Left kidney (tissue), 8 donors: ENCODE measurements around the gene KCNG4. TPM values are rescaled to one million over a fixed set of nuclear protein-coding genes. Genes with fewer than 3 reads are reported as not detected.
A peak's percentile ranks its signal among the peaks of the same experiment; 100 is the strongest.

Experiments
- DNase-seq: peaks from one replicate; pipeline ENCODE4 v3.0.0-alpha.2; 2013
- long read RNA-seq, 8 donors: transcript quantifications; one replicate each; lab custom pipeline, GENCODE V29; 2026
- polyA plus RNA-seq: library from polyadenylated mRNA; unstranded; fragments of 120-200 nt; gene quantifications from one replicate; pipeline ENCODE4 v1.2.1, GENCODE V29; 2013; ENCODE audit not compliant: insufficient read length

Gene KCNG4, protein sequence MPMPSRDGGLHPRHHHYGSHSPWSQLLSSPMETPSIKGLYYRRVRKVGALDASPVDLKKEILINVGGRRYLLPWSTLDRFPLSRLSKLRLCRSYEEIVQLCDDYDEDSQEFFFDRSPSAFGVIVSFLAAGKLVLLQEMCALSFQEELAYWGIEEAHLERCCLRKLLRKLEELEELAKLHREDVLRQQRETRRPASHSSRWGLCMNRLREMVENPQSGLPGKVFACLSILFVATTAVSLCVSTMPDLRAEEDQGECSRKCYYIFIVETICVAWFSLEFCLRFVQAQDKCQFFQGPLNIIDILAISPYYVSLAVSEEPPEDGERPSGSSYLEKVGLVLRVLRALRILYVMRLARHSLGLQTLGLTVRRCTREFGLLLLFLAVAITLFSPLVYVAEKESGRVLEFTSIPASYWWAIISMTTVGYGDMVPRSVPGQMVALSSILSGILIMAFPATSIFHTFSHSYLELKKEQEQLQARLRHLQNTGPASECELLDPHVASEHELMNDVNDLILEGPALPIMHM
- 0.07 TPM for polyA plus RNA-seq
- long read RNA-seq, donor 1, result 0 reads
- long read RNA-seq, donor 2, result 0 reads
- long read RNA-seq, donor 3, result 0 reads
- long read RNA-seq, donor 4, result 0 reads
- long read RNA-seq, donor 5, result 0 reads
- long read RNA-seq, donor 6, result 0 reads
- long read RNA-seq, donor 7, result 0 reads
- long read RNA-seq, donor 8, result 0 reads

DNA sequence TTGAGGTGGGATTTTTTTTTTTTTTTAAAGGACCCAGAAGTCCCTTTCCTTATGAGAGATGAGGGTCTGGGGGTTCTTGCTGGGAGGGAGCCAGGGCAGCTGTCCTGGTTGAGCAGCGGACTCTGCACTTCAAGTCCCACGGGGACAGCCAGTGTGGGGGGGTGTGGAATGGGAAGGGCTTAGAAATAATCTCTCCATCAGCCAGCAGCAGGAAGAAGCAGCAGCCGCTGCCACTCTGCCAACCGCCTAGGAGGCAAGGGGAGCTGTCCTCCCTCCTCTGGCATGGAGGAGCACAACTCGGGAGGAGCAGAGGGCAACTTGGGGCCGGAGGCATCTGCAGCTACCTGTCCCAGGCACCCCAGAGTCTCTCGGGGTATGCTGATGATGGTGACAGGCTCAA, at the start of gene KCNG4:
KCNG4 (minus strand) TSS at position 104 of the 400 bp plus-strand sequence. CDS start 2,527 bp downstream, outside the sequence.
- no peak for DNase-seq

DNA sequence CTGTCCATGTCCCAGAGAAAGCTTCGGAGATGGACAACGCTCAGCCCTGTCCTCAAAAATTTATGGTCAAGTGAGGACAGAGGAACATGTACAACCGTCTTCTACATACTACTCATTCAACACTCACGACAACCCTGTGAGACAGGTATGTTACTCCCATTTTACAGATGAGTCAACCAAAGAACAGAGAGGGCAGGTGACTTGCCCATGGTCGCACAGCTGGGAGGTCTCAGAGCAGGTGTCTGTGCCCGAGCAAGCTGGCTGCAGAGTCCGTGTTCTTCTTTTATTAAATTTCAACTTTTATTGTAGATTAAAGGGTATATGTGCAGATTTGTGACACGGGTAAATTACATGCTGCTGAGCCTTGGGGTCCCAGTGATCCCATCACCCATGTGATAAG, 49.1 kb upstream of the KCNG4 start:
- no peak for DNase-seq

DNA sequence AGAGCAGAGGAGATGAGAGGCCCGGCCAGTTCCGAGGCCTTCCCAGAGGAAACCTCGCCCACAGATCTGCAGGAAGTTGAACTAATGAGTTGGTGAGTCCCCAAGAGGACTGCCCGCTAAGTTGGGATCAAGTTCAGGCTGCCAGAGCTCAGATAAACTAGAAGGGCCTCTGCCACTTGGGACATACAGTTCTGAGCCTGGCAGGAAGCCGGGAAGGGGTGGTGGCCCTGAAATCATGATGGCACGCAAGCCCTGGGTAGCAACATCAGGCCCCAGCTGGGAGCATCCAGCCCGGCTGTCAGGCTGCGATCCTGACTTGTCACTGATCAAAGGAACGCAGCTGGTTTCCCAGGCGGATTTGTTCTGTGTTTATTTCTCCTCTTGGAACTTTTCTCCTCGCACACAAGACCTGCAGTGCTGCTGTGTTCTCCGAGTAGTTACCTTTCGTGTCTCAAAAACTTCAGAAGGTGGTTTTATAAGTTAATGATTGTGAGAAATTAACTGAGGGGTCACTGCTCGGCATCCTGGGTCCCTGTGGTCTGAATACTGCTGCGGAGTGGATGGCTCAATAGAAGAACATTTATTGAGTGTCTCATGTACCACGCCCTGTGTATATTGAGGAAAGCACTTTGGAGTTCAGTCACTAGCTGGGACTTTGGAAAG, 46.9 kb upstream of the KCNG4 start:
- no peak for DNase-seq

DNA sequence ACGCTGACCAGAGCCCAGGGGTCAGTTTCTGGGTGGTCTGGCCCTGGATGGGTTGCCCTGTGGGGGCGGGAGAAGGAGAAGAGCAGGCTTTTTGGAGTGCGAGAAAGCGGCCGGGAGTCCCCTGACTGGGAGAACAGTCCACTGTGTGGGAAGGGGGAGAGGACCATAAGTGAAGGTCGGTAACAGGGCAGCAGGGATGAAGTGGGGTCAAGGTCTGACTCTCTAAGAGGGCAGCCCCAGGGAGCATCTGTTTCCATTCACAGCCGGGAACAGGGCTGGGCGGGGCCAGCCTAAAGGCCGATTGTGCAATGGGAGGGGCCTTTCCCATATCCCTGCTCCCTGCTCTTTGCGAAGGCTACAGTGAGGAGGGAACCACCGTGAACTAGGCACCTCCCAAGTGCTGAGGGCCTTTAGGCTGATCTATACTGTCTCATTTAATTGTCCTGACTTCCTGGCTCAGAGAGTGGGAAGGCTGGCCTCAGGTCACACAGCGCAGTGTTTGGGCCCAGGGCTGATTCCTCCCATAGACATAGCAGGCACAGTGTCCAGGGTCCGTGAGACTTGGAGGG, 44.4 kb upstream of the KCNG4 start:
- DNase-seq, result peak; percentile 57

DNA sequence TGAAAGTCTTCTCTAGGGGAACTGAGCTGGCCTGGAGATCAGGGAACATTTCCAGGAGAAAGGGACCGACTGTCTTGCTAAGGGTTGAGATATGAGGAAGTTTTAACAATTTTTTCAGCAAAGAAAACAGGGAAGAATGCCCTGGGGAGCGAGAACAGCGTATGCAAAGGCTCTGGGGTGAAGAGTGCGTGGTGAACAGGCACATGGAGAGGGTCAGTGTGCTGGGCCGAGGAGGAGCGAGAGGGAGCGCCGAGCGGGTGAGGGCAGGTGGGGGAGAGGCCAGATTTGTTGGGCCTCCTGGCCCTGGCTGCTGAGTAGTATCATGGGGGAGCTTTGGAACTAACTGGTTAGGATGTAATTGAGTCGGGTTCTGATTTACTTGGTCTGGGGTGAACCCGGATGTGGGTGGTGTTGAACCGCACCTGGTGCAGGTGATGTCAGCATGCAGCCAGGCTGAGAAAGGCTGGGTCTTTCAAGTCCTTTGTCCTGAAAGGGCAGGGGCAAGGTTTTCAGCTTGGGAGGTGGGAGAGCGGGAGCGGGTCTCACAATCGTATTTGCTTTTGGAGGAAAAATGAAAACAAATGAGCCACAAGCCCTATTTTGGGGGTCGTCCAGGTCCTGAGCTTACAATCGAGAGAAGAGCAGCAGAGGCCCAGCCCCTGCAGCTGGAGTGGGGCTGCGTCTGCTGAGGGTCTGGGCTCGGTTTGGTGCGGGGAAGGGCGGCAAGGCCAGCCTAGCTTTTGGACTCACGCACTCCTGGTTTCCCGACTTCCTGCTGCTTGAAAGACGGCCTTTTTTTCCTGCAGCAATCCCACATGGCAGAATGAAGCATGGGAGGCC, 43.7 kb upstream of the KCNG4 start:
- no peak for DNase-seq

DNA sequence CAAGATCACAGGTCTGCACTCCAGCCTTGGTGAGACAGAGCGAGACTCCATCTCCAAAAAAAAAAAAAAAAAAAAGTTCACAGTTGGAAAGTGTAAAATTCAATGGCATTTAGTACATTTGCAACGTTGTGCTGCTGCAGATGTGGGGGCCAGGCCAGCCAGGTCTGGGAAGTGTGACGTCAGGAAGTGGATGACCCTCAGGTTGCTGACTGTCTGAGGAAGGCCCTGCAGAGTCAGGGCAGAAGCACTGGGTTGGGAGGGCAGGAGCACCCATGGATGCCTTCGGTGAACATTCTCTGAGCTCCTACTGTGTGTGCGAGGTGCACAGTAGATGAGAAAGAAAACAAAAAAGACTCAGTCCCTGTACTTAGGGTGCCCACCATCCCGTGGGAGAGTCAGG, 42.7 kb upstream of the KCNG4 start:
- DNase-seq, result no peak

DNA sequence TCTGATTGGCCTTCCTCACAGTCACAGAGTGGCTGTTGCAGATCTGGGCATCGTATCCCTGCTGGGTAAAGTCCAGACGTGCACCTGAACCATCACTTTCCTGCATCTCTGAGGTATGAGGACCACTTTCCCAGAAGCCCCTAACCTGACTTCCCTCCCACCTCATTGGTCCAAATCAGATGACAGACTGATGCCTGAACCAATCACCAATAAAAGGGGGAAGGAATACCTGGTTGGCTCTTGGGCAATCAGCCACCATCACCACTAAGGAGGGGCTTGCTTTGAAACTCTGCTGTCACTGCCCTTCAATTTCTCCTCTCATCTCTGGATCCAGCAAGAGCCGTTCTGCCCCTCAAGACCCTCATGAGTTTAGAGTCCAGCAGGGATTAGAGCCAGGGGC, 41.3 kb upstream of the KCNG4 start:
- no peak for DNase-seq

DNA sequence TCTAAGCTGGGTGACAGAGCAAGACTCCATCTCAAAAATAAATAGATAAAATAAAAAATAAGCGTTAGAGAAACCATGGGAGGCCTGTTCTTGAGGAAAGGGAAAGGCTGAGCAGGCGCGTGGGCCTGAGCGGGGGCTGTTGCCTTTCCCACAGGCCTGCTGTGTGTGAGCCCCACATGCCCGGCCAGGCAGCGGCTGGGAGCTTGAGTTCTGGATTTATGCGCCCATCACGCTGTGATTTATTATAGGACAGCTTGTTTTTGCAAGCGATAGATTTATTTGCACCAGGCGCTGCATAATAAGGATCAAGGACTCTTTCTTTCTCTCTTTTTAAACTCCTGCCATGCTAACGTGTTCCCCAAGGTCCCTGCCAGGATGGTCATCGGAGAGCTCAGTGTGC, 40.1 kb upstream of the KCNG4 start:
- DNase-seq, result peak; percentile 46

DNA sequence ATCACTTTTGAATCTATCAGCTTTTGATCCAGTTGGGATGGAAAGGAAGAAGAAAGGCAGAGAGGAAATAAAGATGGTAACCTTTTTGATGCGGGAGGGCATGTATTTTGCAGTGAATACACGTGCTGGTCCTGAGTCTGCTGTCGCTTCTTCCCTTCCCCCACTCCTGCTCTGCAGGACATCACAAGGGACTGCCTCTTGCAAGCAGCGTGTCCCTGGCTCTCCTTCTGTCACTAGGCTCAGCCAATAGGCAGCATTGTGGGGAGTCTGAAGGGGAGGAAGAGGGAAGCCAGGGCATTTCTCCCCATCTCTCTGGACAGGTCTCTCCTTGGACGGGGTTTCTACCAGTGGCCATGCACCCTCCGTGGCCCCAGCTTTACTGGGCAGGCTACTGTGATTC, 39.2 kb upstream of the KCNG4 start:
- DNase-seq, result no peak

DNA sequence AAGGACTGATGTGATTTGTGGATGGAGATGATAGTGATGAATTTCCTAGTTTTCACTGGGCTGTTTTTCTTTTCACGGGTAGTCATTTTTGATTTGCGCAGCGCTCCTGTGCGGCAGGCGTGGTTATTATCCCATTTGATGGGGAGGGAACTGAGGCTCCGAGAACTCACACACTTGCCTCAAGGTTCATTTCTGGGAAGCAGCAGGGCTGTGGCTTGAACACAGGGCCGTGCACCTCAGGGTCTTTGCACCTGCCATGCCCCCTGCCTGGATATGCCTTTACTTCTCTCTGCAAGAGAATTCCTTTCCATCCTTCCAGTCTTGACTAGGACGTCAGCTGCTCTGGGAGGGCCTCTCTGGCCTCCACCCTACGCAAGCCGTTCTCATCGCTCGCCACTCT, 38.5 kb upstream of the KCNG4 start:
- DNase-seq, result no peak

DNA sequence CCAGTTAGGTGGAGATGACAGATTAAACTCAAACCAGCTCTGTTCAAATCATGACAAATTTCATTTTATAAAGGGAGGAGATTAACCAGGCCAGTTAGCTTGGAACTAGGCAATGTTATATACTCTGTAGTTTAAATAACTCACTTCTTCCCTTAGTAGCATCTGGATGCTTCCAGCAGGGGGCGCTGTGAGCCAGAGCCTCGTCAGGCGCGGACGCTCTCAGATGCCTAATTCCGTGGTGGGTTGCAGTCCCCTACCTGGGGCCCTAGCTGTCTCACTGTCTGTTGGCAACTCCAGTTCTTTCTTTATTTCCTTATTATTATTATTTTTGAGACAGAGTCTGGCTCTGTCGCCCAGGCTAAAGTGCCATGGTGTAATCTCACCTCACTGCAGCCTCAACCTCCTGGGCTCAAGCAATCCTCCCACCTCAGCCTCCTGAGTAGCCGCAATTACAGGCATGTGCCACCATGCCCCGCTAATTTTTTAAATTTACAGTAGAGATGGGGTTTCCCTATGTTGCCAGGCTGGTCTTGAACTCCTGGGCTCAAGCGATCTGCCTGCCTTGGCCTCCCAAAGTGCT, 37.5 kb upstream of the KCNG4 start:
- DNase-seq, result peak; percentile 57

DNA sequence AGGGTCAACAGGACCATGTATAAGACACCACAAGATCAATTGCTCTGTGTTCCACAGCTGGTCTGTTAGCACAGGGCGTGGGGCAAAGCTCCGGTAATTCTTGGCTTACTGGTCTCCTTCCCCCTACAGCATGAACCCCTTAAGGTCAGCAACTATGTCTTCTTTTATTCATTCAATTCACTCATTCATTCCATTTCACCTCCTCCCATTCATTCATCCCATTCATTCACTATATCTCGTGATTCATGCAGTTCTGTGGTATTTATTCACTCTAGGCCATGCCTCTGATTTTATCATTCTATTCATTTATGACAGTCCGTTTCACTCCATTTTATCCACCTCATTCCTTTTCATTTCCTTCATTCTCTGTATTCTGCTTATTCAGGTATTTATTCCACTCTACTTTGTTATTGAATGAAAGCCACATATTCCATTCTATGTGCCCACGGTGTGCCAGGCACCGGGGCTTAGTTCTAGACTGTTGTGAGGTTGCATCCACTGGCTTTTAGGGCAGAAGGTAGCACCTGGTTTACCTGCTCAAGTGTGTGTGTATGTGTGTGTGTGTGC, 35.9 kb upstream of the KCNG4 start:
- DNase-seq, result no peak

DNA sequence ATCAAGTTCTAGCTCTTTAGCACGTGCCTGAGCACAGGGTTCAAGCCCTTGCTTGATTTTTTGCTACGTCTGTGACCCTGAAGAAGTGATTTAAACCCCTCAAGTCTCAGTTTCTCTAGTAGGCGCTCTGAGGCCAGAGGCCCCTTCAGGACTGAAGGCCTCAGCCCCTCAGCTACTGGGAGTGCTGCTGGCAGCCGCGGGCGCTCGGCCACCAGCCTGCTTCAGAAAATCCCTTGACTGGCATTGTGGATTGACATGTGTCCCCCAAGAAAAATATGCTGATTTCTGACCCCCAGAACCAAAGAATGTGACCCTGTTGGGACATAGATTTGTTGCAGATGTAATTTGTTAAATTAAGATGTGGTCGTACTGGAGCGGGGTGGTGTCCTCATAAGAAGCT, 34.7 kb upstream of the KCNG4 start:
- DNase-seq, result no peak

DNA sequence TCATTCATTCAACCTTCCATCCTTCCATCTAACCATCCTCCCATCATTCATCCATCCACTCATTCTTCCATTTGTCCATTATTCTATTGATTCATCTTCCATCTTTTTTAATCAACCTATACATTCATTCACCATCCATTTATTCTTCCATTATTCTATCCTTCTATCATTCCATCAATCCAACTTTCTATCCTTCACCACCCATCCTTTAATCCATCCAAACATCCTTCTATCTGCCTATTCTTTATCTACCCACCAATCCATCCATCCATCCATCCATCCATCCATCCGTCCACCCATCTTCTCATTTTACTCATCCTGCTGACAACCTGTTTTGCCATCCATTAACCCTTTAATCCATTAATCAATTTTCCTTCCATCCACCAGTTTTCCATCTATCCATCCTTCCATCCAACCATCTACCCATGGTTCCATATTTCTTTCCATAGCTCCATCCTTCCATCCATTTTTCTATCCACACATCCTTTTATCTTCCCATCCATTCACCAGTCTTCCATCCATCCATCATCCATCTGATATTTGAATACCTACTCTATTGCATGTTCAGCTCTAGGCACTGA, 33.0 kb upstream of the KCNG4 start:
- DNase-seq, result no peak

DNA sequence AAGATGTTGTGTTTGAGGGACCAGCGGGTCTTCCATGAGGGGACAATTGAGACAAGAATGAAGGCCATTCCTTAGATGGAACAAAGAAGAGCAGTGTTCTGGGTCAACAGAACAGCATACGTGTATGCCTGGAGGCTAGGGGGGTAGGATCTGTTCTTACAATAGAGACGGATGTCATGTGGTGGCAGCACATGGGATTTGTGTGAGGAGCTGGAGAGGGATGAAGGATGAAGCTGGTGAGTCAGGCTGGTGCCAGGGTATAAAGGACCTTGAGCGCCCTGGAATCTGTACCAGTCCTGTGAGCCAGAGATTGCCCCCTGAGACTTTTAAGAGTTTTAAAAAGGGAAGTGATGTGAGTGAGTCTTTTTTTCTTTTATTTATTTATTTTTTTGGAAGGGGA, 32.1 kb upstream of the KCNG4 start:
- no peak for DNase-seq

DNA sequence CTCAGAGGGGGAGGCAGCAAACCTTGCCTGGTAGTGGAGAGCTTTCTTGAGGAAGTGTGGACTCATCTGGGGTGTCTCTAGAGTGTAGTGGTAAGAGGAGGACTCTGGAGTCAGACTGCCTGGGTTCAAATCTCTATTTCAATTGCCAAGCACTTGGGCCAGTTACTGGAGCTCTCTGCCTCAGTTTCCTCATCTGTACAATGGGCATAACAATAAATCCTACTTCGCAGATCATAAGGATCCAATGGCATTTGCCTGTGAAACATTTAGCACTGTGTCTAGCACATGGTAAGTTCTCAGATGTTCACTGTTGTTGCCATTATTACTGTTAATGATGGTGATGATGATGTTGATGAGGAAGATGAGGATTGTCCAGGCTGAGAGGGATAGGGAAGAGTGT, 31.2 kb upstream of the KCNG4 start:
- DNase-seq, result no peak

DNA sequence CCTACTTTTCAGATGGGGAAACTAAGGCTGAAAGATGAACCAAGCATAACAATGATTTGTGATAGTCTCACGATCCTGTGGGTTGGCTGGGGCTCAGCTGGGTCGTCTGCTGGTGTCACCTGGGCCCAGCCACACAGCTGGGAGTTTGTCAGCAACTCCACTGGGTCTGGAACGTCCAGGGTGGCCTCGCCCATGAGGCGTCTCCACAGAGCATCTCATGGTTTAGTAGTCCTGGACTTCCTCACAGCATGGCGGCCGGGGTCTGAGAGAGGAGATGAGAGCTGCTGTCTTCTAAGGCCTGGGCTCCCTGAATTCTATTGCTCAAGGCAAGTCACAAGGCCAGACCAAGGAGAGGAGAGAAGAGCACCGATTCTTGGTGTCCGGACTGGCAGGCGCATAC, 30.7 kb upstream of the KCNG4 start:
- DNase-seq, result no peak

DNA sequence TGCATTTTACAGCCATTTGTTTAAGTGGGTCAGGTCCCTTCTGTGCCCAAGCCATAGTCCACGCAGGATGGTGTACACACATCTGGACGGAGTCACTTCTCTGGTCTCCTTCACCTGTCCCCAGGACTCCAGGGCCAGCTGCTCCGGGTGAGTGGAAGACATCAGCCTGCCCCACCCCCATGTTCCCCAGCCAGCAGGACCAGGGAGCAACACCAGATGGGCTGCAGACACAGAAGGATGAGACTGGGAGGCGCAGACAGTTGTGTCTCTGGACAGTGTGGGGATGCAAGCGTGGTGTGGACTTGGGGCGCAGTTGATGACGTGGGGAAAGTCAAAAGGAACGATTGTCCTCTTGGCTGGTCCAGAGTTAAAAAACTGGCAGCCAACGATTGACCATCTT, 30.3 kb upstream of the KCNG4 start:
- no peak for DNase-seq

DNA sequence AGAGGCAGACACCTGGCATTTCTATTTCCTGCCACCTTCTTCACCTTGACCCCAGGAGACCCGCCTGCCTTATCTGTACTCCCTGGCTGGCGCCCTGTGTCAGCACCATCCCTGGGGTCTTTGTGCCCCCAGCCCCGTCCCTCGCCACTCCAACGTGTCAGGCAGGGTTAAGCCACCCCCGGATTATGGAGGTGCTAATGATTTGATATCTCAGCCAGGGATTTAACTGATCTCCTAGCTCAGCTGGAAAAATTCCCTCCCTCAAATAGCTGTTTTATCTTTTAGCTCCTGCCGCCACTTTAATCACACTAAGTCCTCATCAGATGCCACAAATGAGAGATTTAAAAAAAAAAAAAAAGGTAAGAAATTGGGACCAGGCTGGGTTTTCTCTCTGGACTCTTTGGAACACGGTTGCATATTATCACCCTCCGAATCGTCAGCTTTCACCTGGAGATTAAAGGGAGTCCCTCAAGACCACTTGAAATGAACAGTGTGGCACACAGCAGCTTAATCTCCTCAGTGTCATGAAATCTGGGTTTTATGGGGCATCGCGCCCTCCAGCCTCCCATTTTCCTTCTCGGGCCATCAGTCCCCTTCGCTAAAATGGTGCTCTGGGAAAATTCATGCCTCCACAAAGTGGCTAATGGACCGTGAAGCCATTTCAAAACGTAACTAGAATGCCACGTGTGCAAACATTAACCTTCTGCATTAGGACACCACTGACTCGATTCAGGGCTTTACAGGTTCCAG, 28.7 kb upstream of the KCNG4 start:
- peak; percentile 82 for DNase-seq

DNA sequence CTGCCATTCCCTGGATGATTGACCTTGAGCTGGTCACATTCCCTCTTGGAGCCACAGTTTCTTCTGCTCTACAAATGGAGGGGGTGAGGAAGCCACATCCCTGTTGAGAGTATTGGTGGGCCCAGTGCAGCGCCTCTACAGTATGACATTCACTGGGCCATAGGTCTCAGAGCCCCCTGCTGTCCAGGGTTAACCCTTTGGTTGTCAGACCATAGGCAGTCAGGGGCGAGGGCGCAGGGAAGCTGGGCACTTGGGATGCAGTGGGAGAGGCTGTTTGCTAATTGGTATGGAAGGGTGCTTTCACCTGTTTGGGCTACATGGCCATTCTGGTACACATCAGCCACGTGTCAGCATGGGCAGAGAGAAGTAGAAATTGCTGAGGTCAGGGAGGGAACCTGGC, 27.6 kb upstream of the KCNG4 start:
- no peak for DNase-seq
